ENCODE results near the gene CSNK1G2.

The CSNK1G2 gene

DNA sequence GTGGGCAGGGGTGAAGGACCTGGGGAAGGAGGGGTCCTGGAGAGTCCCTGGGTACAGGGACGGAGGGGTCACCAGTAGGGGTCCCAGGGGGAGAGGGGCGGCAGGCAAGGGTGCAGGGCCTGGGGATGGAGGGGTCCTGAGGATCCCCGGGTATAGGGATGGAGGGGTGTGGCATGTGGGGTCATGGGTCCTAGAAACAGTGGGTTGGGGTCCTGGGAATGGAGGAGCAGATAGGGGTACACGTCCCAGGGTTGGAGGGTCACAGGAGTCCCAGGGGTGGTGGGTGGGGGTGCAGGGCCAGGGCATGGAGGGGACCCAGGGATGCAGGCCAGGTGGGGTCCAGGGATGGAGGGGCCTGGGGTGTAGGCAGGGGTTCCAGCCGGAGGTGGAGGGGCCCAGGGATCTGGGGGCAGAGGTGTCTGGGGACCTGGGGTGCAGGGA, 73.2 kb downstream of the CSNK1G2 start:
- no peak for FAIRE-seq

DNA sequence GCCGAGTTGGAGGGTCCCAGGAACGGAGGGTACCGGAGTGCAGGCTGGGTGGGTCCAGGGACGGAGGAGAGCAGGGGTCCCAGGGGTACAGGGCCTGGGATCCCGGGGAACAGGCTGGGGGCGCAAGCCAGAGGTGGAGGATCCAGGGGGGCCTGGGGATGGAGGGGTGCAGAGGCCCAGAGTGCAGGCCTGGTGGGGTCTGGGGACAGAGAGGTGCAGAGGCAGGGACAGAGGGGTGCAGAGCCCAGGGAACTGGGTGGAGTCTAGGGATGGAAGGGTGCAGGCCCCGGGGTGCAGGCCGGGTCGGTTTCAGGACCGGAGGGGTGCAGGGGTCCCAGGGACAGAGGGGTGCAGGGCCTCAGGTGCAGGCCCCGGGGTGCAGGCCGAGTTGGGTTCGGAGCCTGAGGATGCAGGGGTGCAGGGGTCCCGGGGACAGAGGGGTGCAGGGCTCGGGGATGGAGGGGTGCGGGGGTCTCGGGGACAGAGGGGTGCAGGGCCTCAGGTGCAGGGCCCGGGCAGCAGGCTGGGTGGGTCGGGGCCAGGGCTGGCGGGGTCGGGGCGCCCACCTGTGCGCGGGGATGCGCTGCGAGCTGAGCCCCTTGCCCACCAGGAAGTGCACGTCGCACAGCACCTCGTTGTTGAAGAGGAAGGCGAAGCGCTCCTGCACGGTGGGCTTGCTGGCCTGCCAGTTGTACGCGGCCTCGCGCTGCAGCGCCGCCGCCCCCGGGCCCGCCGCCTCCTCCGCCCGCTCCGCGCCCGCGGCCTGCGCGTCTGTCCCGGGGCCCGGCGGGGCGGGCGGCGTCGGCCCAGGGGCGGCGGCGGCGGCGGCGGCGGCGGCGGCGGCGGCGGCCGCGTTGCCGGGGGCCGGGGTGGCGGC, 74.0 kb downstream of the CSNK1G2 start:
- DNase-seq (ENCODE audit: insufficient read length, low spot score) (peak; percentile 65), FAIRE-seq (peak; percentile 28)

More for the DNA sequence above, 73.2 kb downstream of the CSNK1G2 start:
- DNase-seq (ENCODE audit: insufficient read length, low spot score) = no peak

DNA sequence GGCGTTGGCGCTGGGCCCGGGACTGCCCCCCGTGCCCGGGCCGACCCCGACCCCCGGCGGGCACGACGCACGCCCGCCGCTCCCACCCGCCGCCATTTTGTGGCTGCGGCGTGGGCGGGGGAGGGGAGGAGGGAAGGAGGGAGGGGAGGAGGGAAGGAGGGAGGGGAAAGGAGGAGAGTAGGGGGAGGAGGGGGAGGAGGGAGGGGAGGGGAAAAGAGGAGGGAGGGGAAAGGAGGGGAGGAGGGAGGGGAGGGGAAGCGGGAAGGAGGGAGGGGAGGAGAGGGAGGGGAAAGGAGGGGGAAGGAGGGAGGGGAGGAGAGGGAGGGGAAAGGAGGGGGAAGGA, 74.6 kb downstream of the CSNK1G2 start, which contains the start of gene BTBD2:
Gene BTBD2 (minus strand): TSS at position 107 of the 343 bp plus-strand sequence. CDS start 11 bp downstream, at position 96.
- DNase-seq (ENCODE audit: insufficient read length, low spot score) (peak; percentile 60), FAIRE-seq (no peak)

DNA sequence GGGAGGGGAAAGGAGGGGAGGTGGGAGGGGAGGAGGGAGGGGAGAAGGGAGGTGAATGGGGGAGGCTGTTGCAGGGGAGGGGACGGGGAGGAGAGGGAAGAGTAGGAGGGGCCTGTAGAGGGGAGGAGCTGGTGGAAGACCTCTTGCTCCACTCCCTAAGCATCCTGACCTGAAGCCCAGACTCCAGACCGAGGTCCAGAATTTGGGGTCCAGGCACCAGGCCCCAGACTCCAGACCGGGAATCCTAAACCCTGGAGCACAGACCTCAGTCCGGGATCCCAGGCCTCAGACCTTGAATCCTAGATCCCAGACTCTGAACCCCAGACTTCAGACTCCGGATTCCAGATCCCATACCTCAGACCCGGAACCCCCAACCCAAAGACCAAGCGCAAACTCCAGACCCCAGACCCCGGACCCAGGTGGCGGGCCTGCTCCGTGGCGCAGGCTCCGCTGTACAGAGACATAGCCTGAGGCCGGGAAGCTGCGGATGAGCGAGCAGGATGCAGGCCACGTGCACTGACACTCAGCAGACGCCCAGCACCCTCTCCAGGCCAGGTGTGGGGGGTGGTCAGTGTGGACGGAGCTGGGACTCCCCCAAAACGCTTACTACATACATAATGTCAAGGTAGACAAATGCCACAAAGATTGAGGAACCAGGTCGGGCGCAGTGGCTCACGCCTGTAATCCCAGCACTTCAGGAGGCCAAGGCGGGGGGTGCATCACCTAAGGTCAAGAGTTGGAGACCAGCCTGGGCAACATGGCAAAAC, 75.3 kb downstream of the CSNK1G2 start:
- FAIRE-seq (peak; percentile 14), DNase-seq (ENCODE audit: insufficient read length, low spot score) (peak; percentile 81)

DNA sequence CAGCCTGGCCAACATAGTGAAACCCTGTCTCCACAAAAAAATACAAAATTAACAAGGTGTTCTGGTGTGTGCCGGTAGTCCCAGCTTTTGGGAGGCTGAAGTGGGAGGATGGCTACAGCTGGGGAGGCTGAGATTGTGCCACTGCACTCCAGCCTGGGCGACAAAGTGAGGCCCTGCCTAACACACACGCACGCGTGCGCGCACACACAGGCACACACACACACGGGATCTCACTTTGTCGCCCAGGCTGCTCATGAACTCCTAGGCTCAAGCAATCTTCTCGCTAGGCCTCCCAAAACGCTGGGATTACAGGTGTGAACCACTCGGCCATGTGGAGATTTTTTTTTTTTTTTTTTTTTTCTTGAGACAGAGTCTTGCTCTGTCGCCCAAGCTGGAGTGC, 77.8 kb downstream of the CSNK1G2 start:
- DNase-seq (ENCODE audit: insufficient read length, low spot score) (no peak), FAIRE-seq (no peak)

DNA sequence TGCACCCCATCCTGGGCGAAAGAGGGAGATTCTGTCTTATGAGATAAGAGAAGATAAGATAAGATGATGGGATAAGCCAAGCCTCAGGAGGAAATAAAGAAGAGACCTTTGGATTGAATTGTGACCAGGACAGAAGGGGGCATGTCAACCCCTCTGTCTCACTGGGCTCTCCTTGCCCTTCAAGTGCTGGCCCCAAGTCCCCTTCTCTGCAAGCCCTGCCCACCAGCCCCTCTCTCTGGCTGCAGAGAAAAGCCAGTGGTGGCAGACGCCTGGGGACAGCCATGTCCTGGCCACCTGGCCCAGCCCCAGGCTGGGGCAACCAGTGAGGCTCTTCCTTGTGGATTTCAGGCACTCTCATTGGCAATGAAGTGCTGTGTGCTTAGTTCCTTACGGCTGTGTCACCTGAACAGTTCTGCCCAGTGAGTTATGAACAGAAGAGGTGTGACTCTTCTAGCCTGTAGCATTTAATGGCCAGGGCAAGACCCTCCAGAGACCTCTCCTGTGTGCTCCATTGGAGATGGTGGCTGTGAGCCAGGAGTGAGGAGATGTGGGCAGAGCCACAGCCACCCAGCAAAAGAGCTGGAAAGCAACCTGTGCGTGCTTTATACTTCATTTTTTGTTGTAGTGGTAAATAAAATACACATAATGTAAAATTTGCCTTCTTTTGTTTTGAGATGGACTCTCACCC, 80.6 kb downstream of the CSNK1G2 start:
- no peak for DNase-seq (ENCODE audit: insufficient read length, low spot score)
- no peak for FAIRE-seq

DNA sequence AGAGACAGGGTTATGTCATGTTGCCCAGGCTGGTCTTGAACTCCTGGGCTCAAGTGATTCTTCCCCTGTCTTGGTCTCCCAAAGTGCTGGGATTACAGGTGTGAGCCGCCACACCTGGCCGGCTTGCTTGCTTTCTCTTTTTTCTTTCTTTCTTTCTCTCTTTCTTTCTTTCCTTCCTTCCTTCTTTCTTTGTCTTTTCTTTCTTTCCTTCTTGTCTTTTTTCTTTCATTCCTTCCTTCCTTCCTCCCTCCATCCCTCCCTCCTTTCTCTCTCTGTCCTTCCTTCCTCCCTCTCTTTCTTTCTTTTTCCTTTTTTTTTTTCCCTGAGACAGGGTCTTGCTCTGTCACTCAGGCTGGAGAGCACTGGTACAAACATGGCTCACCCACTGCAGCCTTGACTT, 81.3 kb downstream of the CSNK1G2 start:
- FAIRE-seq = no peak
- no peak for DNase-seq (ENCODE audit: insufficient read length, low spot score)

DNA sequence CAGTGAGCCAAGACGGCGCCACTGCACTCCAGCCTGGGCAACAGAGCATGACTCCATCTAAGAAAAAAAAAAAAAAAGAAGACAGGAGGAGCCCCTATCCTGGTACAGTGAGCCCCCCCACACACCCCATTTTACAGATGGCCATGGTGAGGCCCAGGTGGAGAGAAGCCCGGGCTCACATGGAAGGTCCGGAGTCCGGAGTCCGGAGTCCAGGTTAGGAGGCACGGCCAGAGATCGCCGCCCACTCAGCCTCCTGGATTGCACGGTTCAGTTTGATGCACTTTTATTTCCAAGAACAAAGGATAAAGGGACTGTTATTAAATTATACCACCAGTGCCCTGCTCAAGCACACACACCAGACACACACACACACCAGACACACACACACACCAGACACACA, 85.8 kb downstream of the CSNK1G2 start:
- DNase-seq (ENCODE audit: insufficient read length, low spot score) (no peak), FAIRE-seq (no peak)

DNA sequence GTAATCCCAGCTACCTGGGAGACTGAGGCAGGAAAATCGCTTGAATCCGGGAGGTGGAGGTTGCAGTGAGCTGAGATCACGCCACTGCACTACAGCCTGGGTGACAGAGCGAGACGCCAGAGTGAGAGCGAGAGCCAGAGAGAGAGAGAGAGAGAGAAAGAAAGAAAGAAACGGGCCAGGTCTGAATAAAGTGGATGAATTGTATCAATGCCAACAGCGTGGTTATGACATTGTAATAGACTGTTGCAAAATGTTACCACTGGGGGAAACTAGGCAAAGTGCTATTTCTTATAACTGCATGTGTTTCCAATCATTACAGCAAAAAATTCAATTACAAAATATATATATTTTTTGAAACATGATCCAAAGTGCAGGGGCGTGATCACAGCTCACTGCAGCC, 86.4 kb downstream of the CSNK1G2 start:
- FAIRE-seq = no peak
- DNase-seq (ENCODE audit: insufficient read length, low spot score) = no peak
